DMS153 (cell line): ENCODE results near the gene PLAC8L1.
"Not testable (repeated sequence)": the region's sequence is repeated elsewhere in the genome, so short reads cannot be mapped to it uniquely, and the experiment has no call there.

Source experiments
- DNase-seq: peaks from one replicate; lab custom pipeline; 2025; lab: John Stamatoyannopoulos, UW

The PLAC8L1 gene, protein sequence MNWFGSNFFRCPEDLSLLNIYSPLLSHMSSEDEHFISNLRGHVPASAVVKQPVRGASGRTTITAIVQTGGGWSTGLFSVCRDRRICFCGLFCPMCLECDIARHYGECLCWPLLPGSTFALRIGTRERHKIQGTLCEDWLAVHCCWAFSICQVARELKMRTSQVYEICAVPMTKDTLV

DNA sequence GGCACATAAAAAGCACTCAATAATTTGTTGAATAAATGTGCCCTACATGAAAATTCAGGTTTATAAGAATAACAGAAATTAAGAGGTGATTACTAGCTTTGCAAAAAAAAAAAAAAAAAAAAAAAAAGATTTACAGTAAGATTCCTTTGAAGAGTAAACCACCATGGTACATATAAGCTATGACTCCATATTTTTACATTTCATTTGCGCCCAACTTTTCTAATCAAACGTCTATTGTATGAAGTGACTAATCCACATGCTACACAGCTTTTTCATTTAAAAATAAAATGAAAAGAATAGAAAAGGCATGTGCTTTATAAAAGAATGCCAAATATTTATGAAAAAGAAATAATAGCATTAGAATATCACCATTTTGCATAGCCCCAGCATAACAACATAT is at the start of gene PLAC8L1:
TSS of gene PLAC8L1 (minus strand) at position 101 of the 400 bp plus-strand sequence. CDS start 1,266 bp downstream, outside the sequence.
- no peak for DNase-seq

DNA sequence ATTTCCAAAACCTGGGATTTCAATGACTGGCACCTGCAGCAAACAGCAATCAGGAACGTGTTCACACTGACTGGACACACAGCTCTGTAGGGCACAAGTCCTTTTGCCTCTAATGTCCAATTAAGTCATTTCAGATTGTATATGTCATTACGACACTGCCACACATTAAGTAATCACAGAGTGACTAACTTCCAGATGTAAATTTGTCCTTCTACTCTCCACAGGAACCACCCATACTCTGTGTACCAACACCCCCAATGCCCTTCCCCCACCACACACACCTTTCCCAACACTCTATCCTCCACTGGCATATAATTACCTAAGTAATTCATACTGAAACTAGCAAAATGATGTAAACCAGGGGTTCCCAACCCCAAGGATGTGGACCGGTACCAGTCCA is 46.6 kb upstream of the PLAC8L1 start:
- no peak for DNase-seq

DNA sequence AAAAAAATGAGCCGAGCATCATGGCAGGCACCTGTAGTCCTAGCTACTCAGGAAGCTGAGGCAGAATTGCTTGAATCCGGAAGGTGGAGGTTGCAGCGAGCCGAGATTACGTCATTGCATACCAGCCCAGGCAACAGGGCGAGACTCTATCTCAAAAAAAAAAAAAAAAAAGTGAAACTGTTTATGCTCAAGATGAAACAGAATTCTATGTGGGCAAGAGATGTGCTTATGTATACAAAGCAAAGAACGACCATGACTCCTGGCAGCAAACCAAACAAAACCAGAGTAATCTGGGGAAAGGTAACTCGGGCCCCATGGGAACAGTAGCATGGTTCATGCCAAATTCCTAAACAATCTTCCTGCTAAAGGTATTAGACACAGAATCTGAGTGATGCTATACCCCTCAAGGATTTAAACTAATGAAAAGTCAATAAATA is 32.6 kb upstream of the PLAC8L1 start:
- DNase-seq, result no peak

DNA sequence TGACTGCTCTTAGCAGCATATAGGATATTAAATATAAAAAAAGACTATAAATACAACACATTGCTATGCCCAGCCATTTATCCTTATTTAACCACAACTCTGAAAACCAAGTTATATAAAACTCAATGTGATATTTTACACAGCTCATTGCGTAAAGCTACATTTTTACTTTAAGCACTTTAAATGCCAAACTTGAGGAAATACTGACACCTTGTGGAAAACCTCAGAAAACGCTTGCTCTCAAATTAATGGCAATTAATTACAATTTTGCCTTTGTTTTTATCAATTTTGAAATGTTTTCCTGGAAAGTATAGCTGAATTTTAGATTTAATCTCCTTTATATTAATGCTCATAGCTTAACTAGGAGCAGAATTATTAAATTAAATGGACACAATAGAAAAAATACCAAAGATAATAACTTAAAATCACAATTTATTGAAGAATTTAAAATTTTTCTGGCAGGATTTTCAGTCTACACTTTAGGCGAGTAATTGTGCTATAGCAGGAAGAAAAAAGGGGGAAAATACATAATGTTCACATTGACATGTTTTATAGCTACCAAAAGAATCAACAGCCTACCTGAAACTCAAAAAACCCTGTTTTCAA is 25.2 kb upstream of the PLAC8L1 start:
- DNase-seq, result no peak

DNA sequence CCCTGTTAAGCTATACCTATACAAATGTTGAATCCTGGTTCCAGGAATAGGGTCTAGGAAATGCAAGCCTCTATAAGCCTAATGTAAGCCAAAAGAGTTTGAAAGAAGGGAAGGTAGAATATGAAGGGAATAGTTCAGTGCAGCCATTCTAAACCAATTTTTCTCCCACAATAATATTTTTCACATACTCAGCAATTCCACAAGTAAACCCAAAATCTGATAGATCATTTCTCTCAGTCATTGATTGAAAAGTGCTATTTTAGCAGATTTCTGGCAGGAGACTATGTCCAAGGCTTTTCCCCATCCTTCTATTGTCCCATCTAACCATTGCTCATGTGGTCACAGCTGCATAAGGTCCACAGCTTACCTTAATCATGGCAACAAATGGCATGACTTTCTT is 20.7 kb upstream of the PLAC8L1 start:
- DNase-seq, result no peak

DNA sequence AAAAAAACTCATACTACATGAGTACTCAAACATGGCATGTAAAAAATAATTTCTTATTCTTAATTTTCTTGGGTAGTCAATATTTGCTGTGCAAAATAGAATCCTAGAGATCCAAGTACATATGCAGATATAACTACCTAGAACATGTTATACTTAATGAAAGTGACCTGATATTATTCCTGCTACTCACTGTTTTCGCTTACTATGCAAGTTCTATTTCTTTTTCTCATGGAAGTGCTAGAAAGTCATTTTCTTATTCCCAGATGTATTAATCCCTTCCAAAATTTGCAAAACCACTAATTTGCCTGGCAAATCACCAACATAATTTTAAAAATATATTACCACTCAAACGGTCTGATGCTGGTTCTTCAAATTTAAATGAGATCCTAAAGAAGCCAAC is 19.2 kb upstream of the PLAC8L1 start:
- DNase-seq, result no peak

DNA sequence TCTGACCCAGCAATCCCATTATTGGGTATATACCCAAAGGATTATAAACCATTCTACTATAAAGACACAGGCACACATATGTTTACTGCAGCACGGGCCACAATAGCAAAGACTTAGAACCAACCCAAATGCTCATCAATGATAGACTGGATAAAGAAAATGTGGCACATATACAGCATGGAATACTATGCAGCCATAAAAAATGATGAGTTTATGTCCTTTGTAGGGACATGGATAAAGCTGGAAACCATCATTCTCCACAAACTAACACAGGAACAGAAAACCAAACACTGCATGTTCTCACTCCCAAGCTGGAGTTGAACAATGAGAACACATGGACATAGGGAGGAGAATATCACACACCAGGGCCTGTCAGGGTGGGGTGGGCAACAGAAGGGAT is 16.1 kb upstream of the PLAC8L1 start:
- DNase-seq, result not testable (repeated sequence)

DNA sequence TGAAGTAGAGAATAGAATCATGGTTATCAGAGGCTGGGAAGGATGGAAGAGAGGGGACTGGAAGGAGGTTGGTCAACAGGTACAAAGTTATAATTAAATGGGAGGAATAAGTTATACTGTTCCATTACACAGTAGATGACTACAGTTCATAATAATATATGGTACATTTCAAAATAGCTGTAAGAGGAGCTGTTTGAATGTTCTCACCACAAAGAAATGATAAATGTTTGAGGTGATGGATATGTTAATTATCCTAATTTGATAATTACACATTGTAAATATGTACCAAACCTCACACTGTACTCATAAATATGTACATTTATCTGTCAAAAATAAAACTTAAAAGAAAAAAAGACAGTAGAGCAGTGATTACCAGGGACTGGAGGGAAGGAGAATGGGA is 12.9 kb upstream of the PLAC8L1 start:
- DNase-seq, result no peak

DNA sequence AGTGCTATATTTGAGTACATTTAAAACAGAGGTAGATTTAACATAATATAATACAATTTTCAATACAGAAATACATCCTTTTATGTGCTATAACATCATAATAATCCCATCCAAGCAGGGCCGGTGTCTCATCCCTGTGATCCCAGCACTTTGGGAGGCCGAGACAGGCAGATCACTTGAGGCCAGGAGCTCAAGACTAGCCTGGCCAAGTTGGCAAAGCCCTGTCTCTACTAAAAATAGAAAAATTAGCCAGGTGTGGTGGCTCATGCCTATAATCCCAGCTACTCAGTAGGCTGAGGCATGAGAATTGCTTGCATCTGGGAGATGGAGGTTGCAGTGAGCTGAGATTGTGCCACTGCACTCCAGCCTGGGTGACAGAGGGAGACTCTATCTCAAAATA is 11.8 kb upstream of the PLAC8L1 start:
- not testable (repeated sequence) for DNase-seq

DNA sequence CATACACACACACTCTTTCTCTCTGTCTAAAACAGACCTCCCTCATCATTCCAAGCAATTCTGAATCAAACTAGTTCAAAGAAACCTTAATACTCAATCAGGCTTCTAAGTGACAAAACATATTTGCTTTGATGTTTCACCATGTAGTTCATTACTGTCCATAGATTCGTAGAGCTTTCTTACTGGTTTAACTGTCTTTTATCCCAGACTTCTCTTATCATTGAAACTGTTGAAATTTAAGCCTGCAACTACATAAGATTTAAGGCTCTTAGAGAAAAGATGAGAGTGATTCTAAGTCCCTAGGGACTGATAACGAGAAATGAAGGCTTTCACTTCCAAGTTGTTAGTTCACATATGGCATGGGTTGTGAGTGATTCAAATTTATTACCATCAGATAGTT is 11.0 kb upstream of the PLAC8L1 start:
- no peak for DNase-seq

DNA sequence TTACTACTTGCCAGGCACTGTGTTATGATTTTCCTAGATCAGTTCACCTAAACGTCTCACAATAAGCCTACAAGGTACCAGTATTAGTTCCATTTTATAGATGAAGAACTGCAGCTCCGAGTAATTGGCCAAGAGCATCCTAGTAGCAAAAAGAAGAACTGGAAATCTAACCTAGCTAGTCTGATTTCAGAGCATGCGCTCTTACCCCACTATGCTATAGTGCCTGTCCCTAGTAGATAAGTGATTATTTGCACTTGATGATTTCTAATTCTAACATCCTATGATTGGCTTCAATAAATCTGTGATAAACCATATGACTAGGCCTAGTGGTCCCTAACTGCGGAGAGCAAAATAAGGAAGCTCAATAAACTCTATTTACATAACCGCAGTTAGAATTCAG is 7.1 kb upstream of the PLAC8L1 start:
- no peak for DNase-seq

DNA sequence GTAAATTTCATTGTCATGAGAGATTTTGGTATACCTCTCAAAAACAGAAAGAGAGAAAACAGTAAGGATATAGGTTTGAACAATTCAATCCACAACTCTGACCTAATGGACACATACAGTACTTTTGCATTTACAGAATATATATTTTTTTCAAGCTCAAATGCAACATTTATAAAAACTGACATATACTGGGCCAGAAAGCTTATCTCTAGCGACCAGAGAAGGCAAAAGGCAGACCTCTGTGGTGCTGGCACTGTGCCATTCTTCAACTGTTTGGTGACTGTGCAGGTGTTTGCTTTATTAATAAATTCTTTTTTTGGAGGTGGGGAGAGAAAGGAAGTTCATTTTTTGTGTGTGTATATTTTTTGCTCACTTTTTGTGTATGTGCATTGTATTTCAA is 6.0 kb upstream of the PLAC8L1 start:
- no peak for DNase-seq

DNA sequence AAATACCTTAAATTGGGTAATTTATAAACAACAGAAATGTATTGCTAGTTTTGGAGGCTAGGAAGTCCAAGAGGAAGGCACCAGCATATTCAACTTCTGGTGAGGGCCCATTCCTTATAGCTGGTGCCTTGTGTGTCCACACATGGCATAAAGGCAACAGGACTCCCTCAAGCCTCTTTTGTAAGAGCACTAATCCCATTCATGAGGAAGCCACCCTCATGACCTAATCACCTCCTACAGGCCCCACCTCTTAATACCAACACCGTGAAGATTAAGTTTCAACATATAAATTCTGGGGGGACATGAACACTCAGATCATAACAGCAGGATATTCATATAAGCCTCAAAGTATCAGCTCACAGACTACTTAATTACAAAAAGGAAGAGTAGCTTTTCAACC is 4.0 kb upstream of the PLAC8L1 start:
- DNase-seq, result no peak

DNA sequence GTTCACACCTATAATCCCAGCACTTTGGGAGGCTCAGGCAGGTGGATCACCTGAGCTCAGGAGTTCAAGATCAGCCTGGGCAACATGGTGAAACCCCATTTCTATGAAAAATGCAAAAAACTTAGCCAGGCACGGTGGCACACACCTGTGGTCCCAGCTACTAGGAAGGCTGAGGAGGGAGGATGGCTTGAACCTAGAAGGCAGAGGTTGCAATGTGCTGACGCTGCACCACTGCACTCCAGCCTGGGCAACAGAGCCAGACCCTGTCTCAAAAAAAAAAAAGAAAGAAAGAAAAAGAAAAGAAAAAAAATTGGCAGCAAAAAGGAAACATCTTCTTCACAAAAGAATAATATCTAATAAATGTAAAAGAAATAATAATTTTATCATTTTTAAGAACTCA is 3.5 kb upstream of the PLAC8L1 start:
- DNase-seq, result not testable (repeated sequence)

DNA sequence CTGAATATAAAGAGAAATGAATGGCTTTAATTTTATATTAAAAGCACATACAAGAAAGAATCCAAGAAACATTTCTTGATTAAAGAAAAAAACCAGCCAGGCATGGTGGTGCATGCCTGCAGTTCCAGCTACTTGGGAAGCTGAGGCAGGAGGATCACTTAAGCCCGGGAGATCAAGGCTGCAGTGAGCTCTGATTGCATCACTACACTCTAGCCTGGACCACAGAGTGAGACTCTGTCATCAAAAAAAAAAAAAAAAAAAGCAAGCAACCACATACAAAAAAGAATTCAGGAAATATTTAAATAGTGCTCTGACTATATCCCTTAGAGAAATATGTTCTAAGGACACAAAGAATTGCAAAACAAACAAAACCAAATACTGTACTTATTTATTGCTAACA is 2.5 kb upstream of the PLAC8L1 start:
- DNase-seq, result no peak

DNA sequence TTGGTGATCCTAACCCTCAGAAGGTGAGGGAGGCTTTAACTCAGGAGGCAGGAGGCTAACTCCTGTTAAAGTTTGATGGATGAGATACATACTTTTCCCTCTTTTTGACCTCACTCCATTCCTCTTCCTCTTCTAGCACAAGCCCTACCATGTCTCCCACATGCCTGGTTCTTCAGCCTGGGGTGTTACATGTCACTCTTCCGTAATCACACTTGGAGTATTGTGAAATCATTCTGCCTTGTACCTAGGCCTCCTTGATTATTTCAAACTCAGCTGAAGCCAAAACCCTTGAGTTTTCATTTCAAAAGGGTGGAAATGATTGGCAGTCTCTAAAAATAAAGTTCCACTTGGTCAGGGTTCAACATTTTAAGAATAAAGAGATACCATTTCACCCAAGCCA is 1.8 kb downstream of the PLAC8L1 start:
- DNase-seq, result no peak

DNA sequence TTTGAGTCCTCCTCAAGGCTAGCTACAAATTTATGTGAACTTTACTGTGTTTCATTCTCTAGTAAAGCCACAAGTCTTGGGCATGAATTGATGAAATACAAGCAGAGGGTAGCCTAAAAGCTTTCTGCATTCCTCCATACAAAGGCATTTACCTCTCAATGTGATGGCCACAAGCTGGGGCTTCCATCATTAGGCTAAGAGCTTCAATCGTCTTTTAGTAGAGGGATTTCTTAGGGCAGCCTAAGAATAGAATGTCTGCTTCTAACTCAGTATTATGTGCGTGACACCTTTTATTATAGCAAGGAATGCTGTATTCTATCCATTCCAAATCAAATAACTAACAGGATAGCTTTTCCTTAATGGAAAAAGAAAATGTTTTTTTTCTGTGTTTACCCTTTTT is 3.7 kb downstream of the PLAC8L1 start:
- no peak for DNase-seq

DNA sequence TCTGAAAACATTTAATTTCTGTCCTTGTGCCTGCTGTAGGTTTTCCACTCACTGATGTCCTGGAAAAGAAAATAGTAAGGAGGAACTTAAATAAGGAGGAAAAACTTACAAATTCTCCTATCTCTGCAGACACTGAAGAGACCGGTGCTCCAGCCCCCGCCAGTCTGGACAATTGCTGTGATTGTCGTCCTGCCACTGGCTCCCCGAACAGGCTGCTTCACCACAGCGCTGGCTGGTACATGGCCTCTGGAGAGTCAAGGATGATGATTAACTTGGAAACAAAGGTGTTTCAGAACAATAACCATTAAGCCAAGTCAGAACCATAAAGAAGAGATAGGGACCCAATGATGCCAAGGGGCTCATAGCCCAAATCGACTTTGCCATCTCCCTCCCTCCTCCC is 7.3 kb downstream of the PLAC8L1 start:
- DNase-seq, result no peak

DNA sequence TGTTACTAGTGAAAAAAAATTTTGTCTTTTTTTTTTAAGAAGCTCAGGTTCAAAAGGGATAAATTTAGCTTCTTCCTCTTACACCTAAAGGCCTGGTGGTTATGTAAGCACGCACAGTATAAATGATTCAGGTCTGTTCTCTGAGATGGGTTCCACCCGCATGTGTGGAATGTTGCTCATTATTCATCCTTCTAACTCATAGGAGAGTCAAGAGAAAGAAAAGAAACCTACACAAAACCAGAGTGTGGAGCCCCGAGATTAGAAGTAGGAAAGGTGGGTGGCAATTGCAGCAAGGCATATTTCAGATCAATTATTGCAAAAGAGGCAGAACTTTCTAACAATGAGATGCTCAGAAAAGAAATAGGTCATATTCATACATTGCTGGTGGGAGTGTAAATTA is 13.5 kb downstream of the PLAC8L1 start:
- no peak for DNase-seq

DNA sequence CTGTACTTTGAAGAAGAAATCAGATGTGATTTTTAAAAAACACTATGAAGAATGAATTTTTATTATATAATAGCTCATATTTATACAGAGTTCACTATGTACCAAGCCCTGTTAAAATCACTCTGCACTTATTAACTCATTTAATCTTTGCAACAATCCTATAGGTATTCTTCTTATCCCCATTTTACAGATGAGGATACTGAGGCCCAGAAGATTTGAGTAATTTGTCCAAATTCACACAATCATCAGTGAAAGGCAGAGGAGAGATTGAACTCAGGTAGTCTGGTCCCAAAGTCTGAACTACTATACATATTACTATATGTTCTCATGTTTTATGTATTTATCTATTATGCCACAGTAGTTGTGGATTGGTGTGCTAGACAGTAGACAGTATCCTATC is 16.1 kb downstream of the PLAC8L1 start:
- DNase-seq, result no peak

DNA sequence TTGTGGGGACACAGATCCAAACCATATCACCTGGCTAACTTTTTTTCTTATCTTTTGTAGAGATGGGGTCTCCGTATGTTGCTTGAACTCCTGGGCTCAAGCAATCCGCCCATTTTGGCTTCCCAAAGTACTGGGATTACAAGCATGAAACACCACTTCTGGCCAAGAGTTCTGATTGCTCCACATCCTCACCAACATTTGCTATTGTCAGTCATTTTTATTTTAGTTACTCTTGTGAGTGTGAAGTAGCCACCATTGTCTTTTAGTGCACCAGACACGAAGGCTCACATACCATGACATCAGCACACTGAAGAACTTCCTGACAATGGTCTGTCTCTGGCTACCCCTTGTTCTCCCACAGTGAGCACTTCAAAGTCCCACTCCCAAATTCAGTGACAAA is 17.3 kb downstream of the PLAC8L1 start:
- DNase-seq, result no peak

DNA sequence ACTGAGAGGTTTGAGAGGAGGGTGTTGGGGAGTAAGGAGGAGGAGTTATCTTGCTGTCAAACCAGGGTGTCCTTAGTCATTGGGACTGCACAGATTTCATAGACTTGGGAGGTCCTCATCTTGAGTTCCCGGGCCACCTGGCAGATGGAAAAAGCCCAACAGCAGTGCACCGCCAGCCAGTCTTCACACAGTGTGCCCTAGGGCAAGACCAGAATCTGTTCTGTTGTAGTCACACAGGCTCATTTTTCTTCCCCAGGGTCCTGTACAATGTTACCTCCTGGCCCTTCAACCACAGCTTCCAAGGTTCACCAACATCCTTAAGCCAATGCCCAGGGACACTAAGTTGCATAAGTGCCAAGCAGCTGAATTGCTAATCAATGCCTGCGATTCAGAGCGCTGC is 21.0 kb downstream of the PLAC8L1 start:
- no peak for DNase-seq

DNA sequence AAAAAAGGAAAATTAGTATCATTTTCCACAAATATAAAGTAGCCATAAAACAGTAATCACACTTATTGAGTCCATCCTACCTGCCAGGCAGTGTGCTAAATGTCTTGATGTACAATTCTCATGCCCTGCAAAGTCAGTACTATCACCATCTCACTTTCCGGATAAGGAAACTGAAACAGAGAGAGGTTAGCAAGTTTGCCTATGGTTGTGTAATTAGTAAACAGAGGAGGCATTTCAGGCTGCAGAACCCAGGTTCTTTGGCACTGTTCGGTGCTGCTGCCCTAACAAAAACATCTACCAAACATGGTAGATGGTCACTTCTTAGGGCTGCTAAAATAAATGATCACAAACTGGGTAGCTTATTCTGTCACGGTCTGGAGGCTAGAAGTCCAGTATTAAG is 22.6 kb downstream of the PLAC8L1 start:
- DNase-seq, result no peak

DNA sequence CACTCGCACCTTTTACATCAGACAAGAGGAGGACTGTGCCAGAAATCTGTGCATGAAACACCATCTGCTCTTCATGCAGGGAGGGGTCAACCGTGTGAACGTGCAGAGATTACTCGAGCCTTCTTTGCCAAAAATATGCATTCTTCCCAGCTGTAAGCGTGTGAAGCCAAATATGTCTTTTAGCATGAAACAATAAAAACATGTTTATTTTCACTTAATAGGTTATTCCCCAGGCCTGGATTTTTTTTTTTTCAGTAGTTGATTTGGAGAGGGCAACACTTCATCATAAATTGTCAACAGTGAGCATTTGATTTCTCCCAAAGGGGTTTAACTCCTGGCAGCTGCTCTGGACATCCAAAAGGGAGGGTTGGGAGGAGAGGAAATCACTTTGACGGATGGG is 23.8 kb downstream of the PLAC8L1 start:
- DNase-seq, result no peak
